HS-27A (cell line): ENCODE data around the gene CFAP299.

Experiments
- DNase-seq: peaks from one replicate; pipeline ENCODE4 v3.0.0-alpha.2; 2012; ENCODE audit warnings: low read depth, missing footprints

CFAP299 gene

DNA sequence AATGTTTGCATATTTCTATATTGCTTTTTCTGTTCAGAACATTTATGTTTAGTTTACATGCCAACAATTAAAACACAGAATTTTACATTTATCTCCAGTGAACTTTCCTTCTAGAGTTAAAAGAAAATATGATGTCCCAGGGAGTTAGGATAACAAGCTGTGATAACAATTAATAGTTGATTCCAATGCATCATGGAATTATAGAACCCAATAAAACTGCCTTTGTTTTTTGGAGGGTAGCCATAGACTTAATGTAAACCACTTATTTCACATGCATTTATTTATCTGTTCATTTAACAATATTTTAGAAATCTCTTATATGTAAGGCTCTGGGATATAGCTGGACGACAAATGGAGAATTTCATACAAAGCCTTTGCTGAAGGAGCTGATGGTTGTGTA is 180.0 kb downstream of the CFAP299 start:
- DNase-seq = no peak

DNA sequence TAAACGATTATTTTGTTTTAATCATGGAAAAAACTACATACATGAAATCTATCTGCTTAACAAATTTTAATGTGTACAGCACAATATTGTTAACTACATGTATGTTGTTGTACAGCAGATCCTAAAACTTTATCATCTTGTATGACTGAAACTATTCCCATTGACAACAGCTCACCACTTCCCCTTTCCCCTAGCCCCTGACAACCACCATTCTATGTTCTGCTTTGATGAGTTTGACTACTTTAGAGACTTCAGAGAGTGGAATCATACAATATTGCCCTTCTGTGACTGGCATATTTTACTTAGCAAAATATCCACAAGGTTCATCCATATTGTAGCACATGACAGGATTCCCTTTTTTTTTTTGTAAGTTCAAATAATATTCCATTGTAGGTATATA is 185.9 kb downstream of the CFAP299 start:
- DNase-seq = no peak

DNA sequence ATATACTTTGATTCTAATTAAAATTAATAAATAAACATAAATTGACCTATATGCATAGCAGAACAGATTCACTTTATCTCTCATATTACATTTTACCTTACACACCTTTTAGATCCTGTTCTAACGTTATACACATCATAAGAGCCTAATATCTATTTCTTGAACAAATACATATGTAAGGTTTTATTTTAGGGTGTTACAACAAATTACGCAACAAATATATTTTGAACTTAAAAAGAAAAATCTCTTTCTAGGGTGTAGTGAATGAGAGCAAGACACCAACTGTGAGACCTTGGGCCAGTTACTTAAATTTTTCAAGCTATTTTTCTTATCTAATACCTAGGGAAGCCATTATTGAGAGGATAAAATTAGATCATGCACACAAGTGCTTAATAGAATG is 191.2 kb downstream of the CFAP299 start:
- DNase-seq = no peak

DNA sequence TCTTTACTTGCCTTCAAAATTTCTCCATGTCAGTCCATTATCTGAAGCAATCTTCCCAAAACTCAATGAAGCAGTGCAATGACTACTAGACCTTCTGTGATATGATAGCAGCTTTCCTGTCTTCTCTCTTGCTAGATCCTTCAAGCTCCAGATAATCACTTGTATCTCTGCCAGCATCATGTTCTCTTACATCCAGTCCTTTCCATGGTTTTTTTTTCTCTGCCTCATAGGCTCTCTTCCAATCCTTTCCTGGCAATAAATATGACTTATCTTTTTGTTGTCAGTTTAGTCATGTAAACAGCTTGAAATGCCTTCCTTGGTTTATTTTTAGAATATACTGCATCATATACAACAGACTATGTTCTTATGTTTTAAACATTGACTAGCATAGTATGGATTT is 193.5 kb downstream of the CFAP299 start:
- DNase-seq = no peak

DNA sequence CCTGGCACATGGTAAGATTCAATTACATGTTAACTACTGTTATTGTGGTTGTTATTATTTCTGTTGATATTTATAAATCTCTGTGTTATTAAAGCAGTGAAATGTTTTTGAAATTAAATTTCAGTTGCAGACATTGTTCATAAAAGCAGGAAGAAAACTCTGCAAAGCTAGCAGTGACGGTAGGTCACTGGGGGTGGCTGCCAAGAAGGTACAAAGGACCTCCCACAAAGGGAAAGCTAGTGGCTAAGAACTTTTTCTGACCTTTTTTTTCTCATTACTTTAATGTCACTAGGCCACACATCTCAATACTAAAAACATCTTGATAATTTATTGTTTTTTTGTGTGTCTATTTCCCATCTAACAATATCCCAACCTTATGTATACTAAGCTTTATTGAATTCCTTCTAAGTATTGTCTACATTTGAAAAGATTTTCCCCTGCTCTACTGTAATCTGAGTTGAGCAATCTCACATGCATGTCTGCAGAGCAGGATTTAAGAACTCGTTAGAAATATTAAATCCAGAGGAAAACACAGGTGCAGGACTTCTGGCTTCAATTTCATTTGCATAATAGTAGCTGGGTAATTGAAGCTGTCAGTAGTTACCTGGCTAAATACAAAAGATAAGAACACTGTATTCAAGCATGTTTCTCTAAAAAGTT is 197.3 kb downstream of the CFAP299 start:
- no peak for DNase-seq

DNA sequence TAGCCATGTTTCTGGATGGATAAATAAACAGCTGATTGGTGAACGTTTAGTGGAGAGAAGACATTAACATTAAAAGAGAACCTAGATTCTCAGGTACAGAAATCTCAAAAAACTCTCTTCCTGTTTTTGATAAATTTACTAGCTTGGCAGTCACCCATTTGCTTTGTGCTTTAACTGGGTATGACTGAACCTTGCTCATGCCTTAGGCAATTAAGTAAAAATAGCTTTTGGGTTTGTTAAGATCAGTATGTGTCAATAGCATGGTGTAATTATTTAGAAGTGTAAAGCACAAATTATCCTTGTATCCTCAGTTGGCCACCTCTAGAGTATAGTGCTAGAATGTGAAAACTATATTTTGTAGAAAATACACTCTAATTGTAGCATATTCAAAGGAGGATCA is 200.0 kb downstream of the CFAP299 start:
- DNase-seq = no peak

DNA sequence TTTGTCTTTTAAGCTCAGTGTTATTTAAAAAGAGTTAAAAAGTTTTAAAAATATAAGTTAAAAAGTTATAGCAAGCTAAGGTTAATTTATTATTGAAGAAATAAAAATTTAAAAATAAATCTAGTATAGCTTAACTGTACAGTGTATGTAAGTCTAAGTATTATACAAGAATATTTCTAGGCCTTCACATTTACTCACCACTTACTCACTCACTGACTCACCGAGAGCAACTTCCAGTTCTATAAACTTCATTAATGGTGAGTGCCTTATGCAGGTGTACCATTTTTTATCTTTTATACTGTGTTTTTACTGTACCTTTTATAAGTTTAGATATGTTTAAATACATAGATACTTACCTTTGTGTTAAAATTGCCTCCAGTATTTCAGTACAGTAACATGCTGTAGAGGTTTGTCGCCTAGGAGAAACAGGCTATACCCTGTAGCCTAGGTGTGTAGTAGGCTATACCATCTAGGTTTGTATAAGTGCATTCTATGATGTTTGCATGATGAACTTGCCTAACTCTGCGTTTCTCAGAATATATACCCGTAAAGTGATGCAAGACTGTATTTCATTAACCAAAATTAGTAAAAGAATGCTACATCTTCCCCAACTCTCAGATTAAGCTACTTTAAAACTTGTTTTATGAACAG is 202.9 kb downstream of the CFAP299 start:
- peak; percentile 11 for DNase-seq

DNA sequence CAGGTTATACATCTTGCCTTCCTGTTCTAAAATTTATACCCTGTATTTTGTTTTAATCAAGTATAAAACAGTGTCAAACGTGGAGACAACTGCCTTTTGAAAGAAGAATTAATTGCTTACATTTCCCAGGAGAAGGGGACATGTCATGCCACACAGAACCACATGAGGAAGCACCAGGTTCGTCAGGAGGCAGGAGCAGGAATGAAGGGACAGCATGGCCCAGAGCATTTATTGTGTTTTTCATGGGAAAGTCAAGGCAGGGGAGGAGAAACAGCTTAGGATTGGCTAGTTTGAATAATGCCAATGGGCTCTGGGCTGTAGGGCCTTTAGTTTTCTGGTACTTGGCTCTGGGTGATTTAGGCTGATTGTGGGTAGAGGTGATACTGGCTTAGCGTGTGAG is 203.7 kb downstream of the CFAP299 start:
- no peak for DNase-seq

DNA sequence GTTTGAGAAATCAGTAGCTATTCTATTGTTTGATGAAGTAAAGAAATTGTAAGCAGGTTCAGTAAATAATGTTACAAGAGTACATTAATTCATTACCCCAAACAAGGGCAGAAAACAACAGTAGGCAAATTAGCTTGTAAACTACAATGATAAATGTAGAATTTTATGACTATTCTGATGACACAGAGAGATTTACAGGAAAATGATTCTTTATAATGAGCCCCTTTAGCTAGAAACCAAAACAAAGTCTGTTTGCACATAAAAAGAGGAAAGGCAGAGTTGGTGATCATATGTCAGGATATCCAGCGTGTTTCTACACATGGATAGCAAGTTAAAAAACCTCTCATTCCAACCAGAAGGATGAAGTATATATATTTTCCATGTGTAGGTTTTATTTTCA is 204.8 kb downstream of the CFAP299 start:
- DNase-seq = no peak

DNA sequence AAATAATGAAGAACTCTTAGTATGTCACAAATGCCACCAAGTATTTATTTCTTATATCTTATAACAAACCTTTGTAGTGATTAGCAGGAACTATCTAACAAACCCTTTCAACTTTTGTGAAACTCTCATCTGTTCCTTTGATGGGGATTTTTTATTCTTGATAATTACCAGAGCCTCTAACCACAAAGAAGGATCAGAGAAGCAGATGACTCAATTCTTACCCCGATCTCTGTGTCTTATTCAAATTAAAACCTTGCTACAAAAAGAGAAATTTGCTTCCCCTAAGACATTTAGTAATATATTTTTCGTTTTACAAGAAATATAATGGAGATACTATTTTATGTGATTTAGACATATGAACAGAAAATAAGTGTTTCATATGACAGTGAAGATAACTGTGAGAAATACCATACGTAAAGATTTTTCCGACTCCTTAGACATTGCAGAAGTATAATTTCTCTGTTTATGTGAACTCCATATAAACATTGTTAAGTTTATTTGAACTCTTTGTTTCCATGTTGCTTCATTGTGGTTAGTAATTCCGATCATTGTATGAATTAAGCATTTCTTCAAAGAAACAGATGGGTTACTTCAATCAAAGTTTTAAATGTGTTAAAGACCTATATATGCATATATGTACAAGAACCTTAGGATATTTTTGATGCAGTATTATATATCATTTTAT is 205.4 kb downstream of the CFAP299 start:
- no peak for DNase-seq

DNA sequence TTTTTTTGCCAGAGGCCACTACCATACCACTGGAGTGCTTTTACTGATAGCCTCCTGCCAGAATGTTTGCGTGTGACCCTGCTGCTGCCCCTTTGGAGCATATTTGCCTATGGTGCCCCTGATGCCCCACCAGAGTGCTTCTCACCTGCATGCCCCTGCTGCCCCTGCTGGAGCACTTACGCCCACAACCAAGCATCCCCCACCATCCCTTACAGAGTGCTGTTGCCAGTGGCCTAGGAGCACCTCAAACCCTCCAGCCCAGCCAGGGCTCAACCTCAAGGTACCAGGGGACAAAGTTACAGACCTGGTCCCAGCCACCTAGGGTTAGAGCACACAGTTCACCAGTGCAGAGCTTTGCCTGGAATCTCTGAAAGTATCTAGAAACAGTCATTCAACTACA is 207.2 kb downstream of the CFAP299 start:
- no peak for DNase-seq

DNA sequence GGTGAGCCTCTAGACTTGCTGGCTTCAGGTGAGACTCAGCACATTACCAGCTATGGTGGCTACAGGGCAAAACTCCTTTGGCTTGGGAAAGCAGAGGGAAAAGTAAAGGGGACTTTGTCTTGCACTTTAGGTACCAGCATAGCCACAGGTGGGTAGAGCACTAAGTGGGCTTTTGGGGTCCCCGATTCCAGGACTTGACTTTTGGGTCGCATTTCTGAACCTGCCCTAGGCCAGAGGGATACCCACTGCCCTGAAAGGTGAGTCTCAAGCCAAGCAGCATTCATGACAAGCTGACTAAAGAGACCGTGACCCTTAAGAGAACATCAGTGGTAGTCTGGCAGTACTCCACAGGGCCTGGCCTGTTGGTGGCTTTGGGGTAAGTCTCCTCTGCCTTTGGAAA is 224.8 kb downstream of the CFAP299 start:
- DNase-seq = no peak

DNA sequence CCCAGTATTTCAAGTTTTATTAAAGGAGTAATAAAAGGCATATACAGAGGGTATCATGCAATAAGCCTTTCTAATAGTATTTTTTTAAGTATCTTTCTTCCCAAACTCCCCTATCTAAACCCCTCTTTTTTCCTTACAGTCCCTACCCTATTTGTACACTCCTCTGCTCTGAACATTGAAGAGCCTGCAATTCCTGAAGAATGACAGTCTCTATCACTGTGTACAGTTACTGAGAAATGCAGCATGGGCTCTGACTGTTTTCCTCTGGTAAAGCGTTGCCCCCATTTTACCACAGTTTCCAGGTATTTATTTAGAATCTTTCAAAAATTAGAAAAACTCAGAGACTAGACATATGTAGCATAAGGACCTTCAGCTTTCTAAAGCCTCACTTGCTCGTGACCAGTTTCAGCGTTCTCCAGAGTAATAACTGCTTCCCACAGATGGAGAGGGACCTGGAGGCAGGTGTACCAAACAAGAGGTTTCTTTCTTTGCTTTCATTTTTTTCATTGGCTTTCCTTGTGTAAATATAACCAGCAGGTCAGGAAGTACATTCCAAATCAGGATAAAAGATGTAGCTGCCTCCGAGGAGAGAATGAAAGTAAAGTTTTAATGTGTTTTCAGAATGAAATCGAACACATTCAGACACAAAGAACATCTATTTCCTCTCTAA is 230.8 kb downstream of the CFAP299 start:
- no peak for DNase-seq

DNA sequence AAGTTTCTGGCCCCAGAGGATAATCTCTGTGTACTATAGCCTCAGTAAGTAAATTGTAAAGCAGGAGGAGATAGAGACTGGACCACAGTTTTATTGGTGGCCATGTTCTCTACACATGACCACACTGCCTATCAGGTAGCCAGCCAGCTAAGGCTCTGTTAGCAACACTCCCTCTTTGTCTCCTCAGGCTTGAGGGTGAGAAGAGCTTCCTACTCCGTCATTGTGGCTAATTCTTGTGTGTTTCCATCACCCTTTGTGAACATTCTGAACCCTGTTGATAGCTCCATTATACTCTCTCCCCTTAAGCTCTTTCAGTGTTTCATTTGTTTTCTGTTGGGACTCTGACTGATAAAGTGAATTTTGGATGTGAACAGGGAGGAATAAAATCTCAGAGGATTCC is 233.4 kb downstream of the CFAP299 start:
- DNase-seq = no peak

DNA sequence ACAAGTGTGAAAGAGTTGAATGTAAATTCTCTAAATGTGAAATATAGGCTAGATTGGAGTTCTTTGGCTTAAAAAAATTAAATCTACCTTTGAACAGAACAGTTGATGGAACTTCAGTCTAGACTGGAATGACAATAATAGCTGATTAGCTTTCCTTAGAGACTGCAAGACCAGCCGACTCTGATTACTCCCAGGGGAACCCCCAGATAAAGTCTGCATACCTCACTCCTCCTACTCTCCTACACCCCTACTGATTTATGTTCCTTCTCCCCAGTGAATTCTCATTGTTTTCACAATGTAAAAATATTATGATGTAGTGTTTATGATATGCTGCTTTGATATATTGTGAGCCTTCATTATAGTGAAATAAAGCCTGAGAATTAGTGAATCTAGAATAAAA is 241.3 kb downstream of the CFAP299 start:
- no peak for DNase-seq

DNA sequence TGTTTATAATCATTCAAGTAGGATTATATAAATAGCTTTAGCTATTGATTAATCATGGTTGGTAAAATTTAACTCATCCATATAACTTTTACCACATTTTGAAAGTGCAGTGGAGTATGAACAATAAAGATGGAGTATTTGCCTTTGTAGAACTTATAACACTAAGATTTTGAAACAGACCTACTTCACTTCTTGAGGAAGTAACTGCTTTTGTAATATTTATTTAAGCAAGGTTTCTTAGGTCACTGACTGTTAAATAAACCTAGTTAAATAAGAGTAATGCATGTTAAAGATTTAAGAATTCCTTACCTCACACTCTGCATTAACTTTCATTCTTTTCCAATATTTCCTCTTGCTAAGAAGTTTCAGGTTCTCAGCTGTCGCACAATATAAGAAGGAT is 242.5 kb downstream of the CFAP299 start:
- DNase-seq = no peak

DNA sequence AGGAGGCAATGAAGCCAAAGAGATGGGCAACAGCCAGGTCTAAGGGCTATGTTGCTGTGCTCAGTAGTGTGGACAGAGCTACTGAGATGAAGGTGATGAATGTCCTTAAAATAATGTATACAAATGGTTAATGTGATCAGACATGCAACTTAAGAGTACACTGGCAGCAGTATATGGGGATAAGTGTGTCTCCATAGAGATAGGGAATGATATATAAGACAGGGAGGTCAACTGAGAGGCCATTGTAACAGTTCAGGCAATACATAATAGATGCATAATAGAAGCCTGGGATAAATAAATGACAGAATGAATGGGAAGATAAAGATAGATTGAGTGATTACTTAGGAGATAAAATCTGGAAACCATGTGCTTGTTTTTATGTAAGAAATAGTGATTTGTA is 250.0 kb downstream of the CFAP299 start:
- DNase-seq = no peak

DNA sequence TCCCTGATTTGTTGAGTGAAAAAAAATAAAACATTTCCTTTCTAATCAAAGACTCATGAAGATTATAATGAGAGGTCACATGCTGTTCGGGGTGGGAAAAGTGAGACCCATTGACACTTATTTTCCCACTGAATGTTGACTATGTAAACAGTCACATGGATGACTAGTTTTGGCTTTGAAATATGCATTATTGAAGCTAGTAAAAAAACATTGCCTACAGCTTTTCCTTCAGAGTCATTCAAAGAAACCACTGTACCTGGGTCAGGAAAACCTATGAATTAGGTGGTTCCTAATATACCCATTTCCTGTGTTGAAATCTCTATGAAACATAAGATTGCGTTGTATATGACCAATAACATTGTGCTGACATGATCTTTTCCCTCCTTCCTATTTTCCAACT is 251.2 kb downstream of the CFAP299 start:
- DNase-seq = no peak

DNA sequence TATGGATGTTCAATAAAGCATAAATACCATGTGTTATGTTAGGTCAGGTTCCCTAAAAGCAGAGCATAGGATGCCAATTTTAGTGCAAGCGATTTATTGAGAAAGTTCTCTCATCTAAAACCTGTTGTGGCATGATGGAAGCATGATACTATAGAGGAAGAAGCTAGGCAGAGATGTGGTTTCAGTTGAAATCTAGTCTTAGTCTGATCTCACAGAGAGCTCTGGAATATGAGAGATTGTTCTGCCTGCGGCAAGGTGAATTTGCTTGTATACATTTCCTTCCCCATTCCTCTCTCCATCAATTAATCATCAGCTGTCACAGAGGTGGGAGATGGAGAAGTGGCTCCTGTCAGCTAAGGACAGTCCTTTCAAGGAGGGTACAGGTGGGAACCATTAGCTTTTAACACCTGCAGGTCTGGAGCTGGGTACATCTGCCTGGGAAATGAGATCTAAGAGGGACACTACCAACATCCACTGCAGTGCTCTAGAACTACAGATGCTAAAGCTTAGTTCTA is 252.4 kb downstream of the CFAP299 start:
- no peak for DNase-seq

DNA sequence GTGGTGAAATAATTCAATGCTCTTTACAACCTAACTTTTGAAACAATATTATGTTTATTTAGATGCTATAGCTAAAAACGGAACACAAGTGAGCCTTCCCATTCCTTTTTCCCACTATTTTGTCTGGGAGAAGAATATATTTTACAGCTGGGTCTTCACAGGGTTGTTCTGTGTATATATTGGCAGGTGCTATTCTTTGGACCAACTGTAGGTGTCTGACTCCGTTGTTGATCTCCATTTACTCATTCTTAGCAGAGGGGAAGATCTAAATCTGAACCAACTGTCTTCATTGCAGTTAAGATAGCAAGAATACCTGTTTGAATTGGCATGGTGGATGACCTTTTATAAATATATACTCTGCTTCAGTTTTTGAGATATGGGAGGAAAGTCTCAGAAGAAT is 257.4 kb downstream of the CFAP299 start:
- no peak for DNase-seq

DNA sequence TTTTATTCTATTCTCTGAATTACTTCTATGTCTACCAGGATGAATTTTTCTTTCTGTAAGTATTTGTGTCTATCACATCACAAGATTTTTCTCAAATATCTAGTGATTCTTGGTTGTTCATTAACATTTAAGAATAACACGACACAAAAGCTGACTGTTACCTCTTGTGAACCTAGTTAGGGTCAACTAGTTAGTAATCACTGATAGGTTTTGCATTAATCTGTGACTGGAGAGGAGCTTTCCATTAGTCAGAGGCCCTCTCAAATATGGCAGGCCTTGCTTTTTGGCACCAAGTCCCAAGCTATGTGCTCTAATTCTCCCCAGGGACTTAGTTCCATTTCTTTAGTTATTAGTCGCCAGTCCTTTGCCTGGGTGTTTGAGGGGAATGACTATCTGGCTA is 259.2 kb downstream of the CFAP299 start:
- no peak for DNase-seq

DNA sequence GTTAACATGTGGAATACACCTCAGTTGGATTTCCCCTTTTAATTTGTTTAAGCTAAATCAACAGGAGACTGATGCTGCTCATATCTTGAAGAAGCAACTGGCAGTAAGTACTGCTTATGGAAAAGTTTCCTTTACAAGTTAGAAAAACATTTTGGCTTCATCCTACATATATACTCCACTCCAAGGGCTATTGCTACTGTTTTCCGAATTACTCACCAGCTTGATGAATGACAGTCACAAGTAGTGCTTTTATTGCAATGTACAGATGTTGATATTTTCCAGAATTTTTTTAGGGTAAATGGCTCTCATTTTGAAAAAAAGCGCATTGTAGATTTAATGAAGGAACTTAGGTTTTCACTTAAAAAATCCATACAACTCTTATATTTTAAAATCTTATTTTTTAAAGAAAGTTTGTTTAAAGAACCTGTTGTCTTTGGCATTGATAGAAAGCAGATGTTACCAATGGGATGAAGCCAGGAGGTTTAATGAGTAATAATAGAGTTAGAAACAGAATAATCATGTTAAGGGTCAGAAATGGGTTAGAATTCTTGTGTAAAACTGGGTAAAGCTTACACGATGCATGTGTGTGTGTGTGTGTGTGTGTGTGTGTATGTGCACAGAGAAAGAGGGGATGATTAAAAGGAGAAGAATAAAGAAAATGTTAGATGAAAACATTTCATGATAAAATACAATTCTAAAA is 272.9 kb downstream of the CFAP299 start:
- no peak for DNase-seq
